SHP77 (cell line): ENCODE measurements around the gene PLD6.
"Not testable (repeated sequence)": the region's sequence is repeated elsewhere in the genome, so short reads cannot be mapped to it uniquely, and the experiment has no call there.

Experiments
- DNase-seq, 2 experiments: peaks; one replicate each; lab custom pipeline; 2025; lab: John Stamatoyannopoulos, UW

The PLD6 gene

GRCh38 chr17:17206124-17206912 is at the start of gene PLD6:
PLD6 (minus strand) TSS chr17:17206333; CDS start chr17:17206286, 47 bp downstream.
- DNase-seq: peak; percentile 94 to 97

GRCh38 chr17:17255689-17256088 is 49.6 kb upstream of the PLD6 start:
- DNase-seq: not testable (repeated sequence)

GRCh38 chr17:17254036-17254435 is 47.9 kb upstream of the PLD6 start:
- no peak for DNase-seq

- no peak for DNase-seq
These were observed 47.3 kb upstream of the PLD6 start for GRCh38 chr17:17253406-17253805.

- DNase-seq: no peak
These were observed 46.1 kb upstream of the PLD6 start for GRCh38 chr17:17252149-17252661.

GRCh38 chr17:17246879-17247278 is 40.7 kb upstream of the PLD6 start:
- DNase-seq: no peak

- no peak for DNase-seq
These were observed 37.0 kb upstream of the PLD6 start for GRCh38 chr17:17243163-17243562.

GRCh38 chr17:17242246-17242645 is 36.1 kb upstream of the PLD6 start:
- DNase-seq: no peak

- no peak for DNase-seq
These were observed 35.5 kb upstream of the PLD6 start for GRCh38 chr17:17241656-17242055.

GRCh38 chr17:17239832-17240231 is 33.7 kb upstream of the PLD6 start:
- DNase-seq: no peak

GRCh38 chr17:17237026-17237799 is 31.1 kb upstream of the PLD6 start, which contains the start of gene FLCN:
FLCN (minus strand) TSS chr17:17237168; CDS start chr17:17228137, 9,031 bp downstream.
- DNase-seq: peak; percentile 98 to 99

GRCh38 chr17:17236295-17237025 is 30.3 kb upstream of the PLD6 start:
- peak; percentile 54 to 67 for DNase-seq

- no peak for DNase-seq
These were observed 29.4 kb upstream of the PLD6 start for GRCh38 chr17:17235212-17236174.

GRCh38 chr17:17232303-17232621 is 26.1 kb upstream of the PLD6 start:
- no peak for DNase-seq

- DNase-seq: no peak
These were observed 25.6 kb upstream of the PLD6 start for GRCh38 chr17:17231621-17232302.

- no peak for DNase-seq
These were observed 23.6 kb upstream of the PLD6 start for GRCh38 chr17:17229416-17230384.

GRCh38 chr17:17228521-17229279 is 22.6 kb upstream of the PLD6 start:
- no peak for DNase-seq
